GM12874 (cell line): ENCODE measurements around the gene SCARB1.

ENCODE experiments used
- TF ChIP-seq, protein P1 (sequence below): IDR thresholded peaks from 2 replicates; pipeline ENCODE4 v1.5.1; 2011; ENCODE audit warnings: low read depth, mild to moderate bottlenecking, control low read depth, low read length, moderate library complexity; ENCODE audit not compliant: insufficient read depth

The SCARB1 gene

GRCh38 chr12:124829708-124830304 is 33.9 kb downstream of the SCARB1 start:
- TF ChIP-seq, protein P1, sequence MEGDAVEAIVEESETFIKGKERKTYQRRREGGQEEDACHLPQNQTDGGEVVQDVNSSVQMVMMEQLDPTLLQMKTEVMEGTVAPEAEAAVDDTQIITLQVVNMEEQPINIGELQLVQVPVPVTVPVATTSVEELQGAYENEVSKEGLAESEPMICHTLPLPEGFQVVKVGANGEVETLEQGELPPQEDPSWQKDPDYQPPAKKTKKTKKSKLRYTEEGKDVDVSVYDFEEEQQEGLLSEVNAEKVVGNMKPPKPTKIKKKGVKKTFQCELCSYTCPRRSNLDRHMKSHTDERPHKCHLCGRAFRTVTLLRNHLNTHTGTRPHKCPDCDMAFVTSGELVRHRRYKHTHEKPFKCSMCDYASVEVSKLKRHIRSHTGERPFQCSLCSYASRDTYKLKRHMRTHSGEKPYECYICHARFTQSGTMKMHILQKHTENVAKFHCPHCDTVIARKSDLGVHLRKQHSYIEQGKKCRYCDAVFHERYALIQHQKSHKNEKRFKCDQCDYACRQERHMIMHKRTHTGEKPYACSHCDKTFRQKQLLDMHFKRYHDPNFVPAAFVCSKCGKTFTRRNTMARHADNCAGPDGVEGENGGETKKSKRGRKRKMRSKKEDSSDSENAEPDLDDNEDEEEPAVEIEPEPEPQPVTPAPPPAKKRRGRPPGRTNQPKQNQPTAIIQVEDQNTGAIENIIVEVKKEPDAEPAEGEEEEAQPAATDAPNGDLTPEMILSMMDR = no peak

- TF ChIP-seq, protein P1 = no peak
Measured at GRCh38 chr12:124829008-124829707, 34.5 kb downstream of the SCARB1 start.

- TF ChIP-seq, protein P1 = no peak
Measured at GRCh38 chr12:124828264-124829007, 35.2 kb downstream of the SCARB1 start.

DNA sequence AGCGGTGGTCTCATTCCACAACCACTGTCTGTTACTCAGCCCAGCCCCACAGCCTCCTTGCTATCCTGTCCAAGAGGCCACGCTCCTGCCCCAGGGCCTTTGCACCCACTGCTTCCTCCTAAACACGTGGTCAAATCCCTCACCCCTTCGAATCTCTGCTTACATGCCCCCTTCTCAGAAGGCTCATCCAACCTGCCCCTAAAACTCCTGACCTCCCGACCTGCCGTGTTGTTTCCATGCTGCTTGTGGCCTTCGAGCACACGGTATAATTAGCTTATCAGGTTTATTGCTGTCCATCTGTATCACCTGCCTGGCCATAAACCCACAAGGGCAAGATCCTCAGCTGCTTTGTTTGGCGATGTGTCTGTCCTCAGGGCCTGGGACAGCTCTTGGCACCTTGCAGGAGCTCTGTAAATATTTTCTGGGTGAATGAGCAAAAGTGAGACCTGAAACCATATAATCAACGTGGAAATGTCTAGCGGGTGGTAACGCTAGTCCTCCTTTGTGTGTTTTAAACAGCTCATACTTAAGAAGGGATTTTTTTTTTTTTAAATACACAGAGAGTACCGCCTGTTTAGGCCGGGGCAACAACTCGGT is 36.0 kb downstream of the SCARB1 start:
- TF ChIP-seq, protein P1 = no peak

GRCh38 chr12:124824195-124824594 is 39.5 kb downstream of the SCARB1 start:
- TF ChIP-seq, protein P1 = no peak

DNA sequence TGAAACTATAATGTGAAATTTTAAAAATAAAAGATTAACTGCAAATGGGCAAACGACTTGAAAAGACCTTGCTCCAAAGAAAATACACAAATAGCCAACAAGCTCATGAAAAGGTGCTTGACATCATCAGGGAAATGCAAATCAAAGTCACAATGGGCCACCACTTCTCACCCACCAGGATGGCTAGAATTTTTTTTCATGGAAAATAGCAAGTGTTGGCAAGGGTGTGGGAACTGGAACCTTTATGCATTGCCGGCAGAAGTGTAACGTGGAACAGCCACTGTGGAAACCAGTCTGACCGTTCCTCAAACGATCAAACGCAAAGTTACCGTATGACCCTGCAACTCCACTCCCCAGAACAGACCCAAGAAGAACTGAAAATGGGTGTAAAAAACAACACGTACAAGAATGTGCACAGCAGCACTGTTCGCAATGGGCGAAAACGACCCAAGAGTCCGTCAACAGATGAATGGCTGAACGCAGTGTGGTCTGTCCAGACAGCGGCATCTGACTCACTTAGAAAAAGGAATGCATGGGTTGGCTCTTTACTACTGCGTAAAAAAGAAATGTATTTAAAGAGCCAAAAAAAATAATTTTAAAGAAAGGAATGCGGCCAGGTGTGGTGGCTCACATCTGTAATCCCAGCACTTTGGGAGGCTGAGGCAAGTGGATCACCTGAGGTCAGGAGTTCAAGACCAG is 40.2 kb downstream of the SCARB1 start:
- TF ChIP-seq, protein P1 = no peak
